ENCODE data around the gene SH3PXD2A.
"Not testable (repeated sequence)": the region's sequence is repeated elsewhere in the genome, so short reads cannot be mapped to it uniquely, and the experiment has no call there.

SH3PXD2A gene

GRCh38 chr10:103829838-103830465 is 25.4 kb downstream of the SH3PXD2A start:
- DNase-seq: no peak

DNA sequence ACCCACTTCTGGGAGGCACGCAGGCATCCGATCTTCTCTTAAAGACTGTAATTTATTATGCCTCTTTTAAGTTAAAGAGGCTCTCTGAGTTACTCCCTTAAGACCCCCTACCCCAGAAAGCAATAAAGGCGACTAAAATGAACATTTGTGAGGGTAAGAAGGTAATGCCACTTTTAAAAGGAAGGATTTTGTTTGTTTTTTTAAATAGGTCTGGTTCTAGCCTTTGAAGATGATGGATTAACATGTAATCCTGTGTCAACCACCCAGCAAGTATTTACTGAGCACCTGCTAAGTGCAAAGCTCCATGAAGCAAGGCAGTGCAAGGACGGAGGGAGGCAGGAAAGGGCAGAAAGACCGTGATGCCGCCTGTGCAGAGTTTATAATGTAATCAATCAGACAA is 26.1 kb downstream of the SH3PXD2A start:
- no peak for DNase-seq

- DNase-seq: no peak
Measured at GRCh38 chr10:103828587-103829197, 26.7 kb downstream of the SH3PXD2A start.

GRCh38 chr10:103828107-103828506 is 27.3 kb downstream of the SH3PXD2A start:
- no peak for DNase-seq

- no peak for DNase-seq
Measured at GRCh38 chr10:103826885-103827284, 28.5 kb downstream of the SH3PXD2A start.

GRCh38 chr10:103824281-103824680 is 31.1 kb downstream of the SH3PXD2A start:
- DNase-seq: no peak

- DNase-seq: no peak
Measured at GRCh38 chr10:103823706-103824272, 31.6 kb downstream of the SH3PXD2A start.

DNA sequence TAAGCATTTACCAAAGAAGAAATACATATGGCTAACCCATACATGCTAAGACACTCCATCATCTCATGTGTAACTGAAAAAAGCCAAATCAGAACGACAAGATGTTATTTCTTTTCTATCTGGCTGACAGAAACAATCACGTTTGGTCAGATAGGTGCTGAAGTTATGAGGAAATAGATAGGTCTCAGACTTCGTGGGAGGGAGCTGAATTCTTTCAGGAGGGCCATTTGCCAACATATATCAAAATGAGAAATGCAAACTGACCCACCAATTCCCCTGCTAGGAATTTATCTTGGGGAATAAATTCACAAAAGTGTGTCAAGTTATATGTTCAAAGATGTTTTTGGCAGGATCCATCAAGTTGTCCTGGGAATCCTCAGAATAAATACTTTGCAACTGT is 32.6 kb downstream of the SH3PXD2A start:
- DNase-seq: no peak

- DNase-seq: no peak
Measured at GRCh38 chr10:103822107-103822716, 33.2 kb downstream of the SH3PXD2A start.

DNA sequence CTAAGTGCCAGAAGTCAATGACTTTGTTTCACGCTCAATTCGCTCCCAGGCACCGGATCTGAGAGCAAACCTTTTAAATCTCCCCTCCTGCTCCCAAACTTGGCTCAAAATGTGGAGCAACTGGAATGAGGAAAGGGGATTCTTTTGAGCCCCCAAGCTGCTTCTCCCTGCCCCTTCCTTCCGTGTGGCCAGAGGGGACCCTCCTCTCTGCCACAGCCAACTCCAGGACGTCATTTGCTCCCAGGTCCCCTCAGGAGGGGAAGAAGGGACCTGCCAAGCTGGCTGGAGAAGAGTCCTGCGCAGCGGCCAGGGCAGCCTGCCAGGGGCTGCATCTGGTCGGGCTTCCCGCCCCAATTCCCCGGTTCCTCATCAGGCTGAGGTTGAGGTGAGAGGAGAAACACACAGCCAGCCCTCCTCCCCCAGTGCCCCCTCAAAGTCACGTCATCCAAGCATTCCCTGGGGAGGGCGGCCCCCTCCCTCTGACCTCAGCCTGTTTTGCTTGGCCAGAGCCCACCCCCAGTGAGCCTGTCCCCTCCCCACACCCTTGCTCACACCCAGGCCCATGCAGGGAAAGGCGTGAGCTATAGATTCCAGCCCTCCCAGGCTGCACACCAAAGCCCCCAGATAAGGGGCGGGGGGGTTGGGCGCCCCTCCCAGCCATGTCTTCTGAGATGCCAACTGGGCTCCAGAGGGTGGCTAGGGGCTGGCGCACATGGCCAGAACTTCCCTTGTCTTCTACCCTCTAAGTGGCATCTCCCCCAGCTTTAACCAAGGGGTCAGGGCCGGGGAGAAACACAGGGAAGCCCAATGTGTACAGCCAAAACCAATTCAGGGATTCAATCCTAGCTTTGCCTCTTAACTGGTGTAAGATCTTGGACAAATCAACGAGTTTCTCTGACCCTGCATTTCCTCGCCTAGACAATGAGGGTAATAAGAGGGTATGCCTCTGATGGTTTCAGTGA is 35.0 kb downstream of the SH3PXD2A start:
- no peak for DNase-seq

DNA sequence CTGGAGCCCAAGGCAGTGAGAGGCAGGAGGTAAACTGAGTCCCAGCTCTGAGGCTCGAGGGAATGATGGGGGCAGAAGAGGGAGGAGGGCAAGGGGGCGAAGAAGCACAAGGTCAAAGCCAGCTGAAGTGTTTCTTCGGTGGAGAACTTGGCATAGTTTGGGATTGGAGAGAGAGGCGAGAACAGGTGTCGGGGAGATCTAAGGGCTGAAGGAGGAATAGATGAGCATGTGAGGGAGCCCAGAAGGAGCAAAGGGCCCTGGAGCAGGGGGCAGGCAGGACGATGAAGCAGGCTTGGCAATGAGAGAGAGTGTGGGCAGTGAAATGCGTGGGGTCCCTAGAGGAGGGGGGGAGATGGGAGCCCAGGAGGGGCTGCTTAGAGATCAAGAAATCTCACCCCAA is 35.9 kb downstream of the SH3PXD2A start:
- no peak for DNase-seq

- DNase-seq: no peak
Measured at GRCh38 chr10:103818765-103819374, 36.5 kb downstream of the SH3PXD2A start.

DNA sequence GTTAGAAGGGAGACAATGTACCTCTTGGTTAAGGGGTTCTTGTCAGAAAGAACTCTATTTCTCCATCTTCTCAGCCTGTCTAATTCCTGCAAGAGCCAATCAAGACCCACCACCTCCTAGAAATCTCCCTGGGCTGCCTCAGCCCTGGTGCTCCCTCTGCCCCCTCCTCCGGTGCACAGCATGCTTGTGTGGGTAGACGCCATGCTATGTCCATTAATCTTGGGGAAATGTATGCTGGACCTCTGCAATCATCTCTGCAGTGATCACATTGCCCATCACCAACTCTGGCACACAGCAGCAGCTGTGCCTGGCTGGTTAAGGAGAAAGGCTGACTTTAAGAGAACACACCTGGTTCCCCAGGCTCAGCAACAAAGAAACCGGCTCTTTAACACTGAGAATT is 37.3 kb downstream of the SH3PXD2A start:
- no peak for DNase-seq

- no peak for DNase-seq
Measured at GRCh38 chr10:103816431-103816830, 38.9 kb downstream of the SH3PXD2A start.

- no peak for DNase-seq
Measured at GRCh38 chr10:103814626-103815370, 40.6 kb downstream of the SH3PXD2A start.

DNA sequence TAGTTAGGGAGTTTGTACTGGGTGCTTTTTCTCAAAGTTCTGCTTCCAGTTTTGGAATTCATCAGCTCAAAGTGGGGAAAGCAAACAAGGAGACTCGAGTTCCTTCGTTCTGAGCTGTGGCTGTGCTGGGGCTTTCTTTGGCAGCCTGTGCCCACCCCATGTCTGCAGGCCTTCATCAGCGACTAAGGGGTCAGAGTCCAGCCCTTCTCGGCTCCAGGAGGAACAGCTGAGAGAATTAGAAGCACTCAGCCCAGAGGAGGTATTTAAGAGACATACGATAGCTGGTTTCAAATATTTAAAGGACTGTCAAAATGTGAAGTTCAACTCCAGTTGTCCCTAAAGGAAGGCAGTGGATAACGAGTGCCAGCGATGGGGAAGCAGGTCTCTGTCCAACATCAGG is 41.3 kb downstream of the SH3PXD2A start:
- no peak for DNase-seq

GRCh38 chr10:103813312-103813711 is 42.1 kb downstream of the SH3PXD2A start:
- DNase-seq: not testable (repeated sequence)

GRCh38 chr10:103812432-103812831 is 42.9 kb downstream of the SH3PXD2A start:
- DNase-seq: no peak

DNA sequence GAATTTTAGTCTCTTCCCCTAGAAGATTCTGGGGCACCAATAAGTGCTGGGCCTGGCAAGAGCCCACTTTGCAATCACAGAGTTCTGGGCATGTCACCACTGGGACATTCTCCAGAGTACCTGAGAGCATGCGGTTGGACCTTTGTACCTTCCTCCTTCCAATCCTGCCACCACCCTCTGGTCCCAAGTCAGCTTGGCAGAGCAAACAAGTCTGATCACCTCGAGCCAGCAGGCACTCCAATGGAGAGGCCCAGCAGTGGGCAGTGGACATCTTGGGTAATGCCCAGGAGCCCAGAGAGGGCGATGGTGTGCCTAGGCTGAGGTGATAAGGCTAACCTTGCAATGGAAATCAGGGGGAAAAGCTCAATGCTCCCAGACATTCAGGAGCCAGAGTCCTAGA is 43.4 kb downstream of the SH3PXD2A start:
- DNase-seq: no peak

DNA sequence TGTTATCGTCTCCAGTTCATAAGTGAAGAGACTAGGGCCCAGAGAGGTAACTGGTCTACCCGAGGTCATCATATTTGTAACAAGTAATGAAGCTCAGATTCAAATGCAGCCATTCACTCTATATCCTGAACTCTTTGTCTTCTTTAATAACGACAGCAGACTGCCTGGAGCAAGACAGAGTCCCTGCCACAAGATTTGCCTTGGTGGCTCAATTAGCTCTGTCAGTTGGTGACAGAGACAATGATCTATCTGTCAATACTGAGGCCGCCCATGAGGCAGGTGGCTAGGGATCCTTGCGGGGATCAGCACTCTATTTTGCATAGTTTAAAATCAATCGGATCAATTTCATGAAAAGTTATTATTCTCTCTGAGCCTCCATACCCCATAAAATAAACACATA is 43.9 kb downstream of the SH3PXD2A start:
- DNase-seq: no peak

DNA sequence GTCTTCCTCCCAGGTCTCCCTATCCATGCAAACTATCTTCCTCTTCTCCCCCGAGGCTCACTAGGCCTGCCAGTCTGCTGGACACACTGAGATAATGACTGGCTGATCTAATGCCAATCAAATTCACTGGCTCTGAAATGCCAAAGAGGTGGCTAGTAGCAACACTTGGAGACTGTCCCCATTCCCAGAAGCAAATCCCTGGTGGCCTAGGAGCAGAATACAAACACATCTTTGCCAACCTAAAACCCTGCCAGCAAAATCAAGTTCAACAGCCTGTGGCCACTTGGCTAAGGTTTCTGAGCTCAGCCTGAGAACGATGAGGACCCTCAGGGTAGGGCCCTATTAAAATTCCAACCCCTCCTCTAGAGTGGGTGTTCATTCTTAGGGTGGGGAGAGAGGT is 46.6 kb downstream of the SH3PXD2A start:
- no peak for DNase-seq

DNA sequence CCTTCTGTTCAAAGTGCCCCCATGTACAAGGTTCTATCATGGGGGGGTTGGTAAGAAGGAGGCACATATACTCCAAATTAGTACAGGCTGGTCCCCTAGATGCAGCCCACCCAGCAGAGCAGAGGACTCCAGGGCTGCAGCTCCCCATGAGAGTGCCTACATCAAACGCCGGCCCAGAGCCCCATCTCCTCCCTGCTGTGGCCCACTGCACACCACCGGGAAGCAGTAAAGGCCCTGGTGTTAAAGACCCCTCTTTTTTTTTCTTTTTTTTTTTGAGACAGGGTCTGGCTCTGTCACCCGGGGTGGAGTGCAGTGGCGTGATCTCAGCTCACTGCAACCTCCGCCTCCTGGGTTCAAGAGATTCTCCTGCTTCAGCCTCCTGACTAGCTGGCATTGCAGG is 47.4 kb downstream of the SH3PXD2A start:
- no peak for DNase-seq
